ENCODE results near the gene ARHGAP30. TPM values are rescaled to one million over a fixed set of nuclear protein-coding genes. Genes with fewer than 3 reads are reported as not detected.

ARHGAP30 gene
- total and polyA plus RNA-seq, 9 donors: 1.6 to 9.3 (median 2.8) TPM

GRCh38 chr1:161077426-161077825 lies 7.7 kb upstream of the ARHGAP30 start:
- no peaks in the 10 kb centered on the region for H3K27me3 ChIP-seq
- H3K4me3 ChIP-seq: no peak overlapping the region
- intact Hi-C loops (cut with DNase I): no loop called here
- no peaks in the 10 kb centered on the region for H3K4me1 ChIP-seq (ENCODE audit: insufficient read depth)
- H3K27ac ChIP-seq: no peak overlapping the region
- no peaks in the 10 kb centered on the region for H3K36me3 ChIP-seq
- no peak for DNase-seq
- WGBS, 3 donors: 61 to 68% (median 64%) methylated on average over 9 of the region's 9 CpGs
- TF ChIP-seq CTCF (IDR thresholded peaks at IDR 0.05): no peak
- no peak for TF ChIP-seq EP300 (IDR thresholded peaks at IDR 0.05)
- no peak for TF ChIP-seq POLR2A (IDR thresholded peaks at IDR 0.05)
- no peaks in the 10 kb centered on the region for H3K9me3 ChIP-seq

- intact Hi-C loops (cut with DNase I): no loop called here
- DNase-seq: no peak
- H3K4me3 ChIP-seq: no peak overlapping the region
- TF ChIP-seq CTCF (IDR thresholded peaks at IDR 0.05): no peak
- TF ChIP-seq POLR2A (IDR thresholded peaks at IDR 0.05): no peak
- no peak for TF ChIP-seq EP300 (IDR thresholded peaks at IDR 0.05)
- H3K27ac ChIP-seq: no peak overlapping the region
- no peaks in the 10 kb centered on the region for H3K9me3 ChIP-seq
- H3K4me1 ChIP-seq (ENCODE audit: insufficient read depth): no peaks in the 10 kb centered on the region
- H3K36me3 ChIP-seq: no peaks in the 10 kb centered on the region
- no peaks in the 10 kb centered on the region for H3K27me3 ChIP-seq
Observed at GRCh38 chr1:161076410-161076809, 6.7 kb upstream of the ARHGAP30 start.

GRCh38 chr1:161074676-161075368 lies 5.1 kb upstream of the ARHGAP30 start:
- 73 to 76% (median 75%) methylated on average over 12 of the region's 12 CpGs for WGBS, 3 donors
- DNase-seq: no peak
- H3K27ac ChIP-seq: no peak overlapping the region
- no peaks in the 10 kb centered on the region for H3K36me3 ChIP-seq
- H3K9me3 ChIP-seq: no peaks in the 10 kb centered on the region
- intact Hi-C loops (cut with DNase I): no loop called here
- no peak overlapping the region for H3K4me3 ChIP-seq
- H3K27me3 ChIP-seq: no peaks in the 10 kb centered on the region
- H3K4me1 ChIP-seq (ENCODE audit: insufficient read depth): no peaks in the 10 kb centered on the region
- no peak for TF ChIP-seq POLR2A (IDR thresholded peaks at IDR 0.05)
- no peak for TF ChIP-seq EP300 (IDR thresholded peaks at IDR 0.05)
- TF ChIP-seq CTCF (IDR thresholded peaks at IDR 0.05): no peak

GRCh38 chr1:161073474-161074121 lies 3.9 kb upstream of the ARHGAP30 start:
- Histone ChIP-seq H3K9me3 (no peaks in the 10 kb centered on the region), H3K27me3 (no peaks in the 10 kb centered on the region), H3K36me3 (no peaks in the 10 kb centered on the region), H3K27ac (no peak overlapping the region), H3K4me1 (ENCODE audit: insufficient read depth) (no peaks in the 10 kb centered on the region), H3K4me3 (no peak overlapping the region)
- no peak for DNase-seq
- 65 to 83% (median 69%) methylated on average over 5 to 7 of the region's 7 CpGs for WGBS, 3 donors
- intact Hi-C loops (cut with DNase I): no loop called here
- TF ChIP-seq POLR2A (IDR thresholded peaks at IDR 0.05) (no peak), EP300 (IDR thresholded peaks at IDR 0.05) (no peak), CTCF (IDR thresholded peaks at IDR 0.05) (no peak)

Data from ovary (tissue), 9 donors.